Vagina (tissue), 2 donors: Measurements from ENCODE around the gene DNAI7. TPM values are rescaled to one million over a fixed set of nuclear protein-coding genes. Genes with fewer than 3 reads are reported as not detected.

Experiments
- DNase-seq, 2 donors: peaks; one replicate each; pipeline ENCODE4 v3.0.0-alpha.2; 2017; ENCODE audit errors: extremely low spot score in 2 of 2
- H3K27ac ChIP-seq: fragments of 200-600 bp; sonication (generic); one replicate; pipeline ENCODE4 v1.5.1; 2019
- H3K27me3 ChIP-seq: fragments of 200-600 bp; sonication (generic); one replicate; pipeline ENCODE4 v1.5.1; 2019
- H3K36me3 ChIP-seq, 2 donors: fragments of 200-600 bp; sonication (generic); one replicate each; pipeline ENCODE4 v1.5.1; 2017 to 2019
- H3K4me1 ChIP-seq: fragments of 200-600 bp; sonication (generic); one replicate; pipeline ENCODE4 v1.5.1; 2019
- H3K4me3 ChIP-seq, 2 donors: fragments of 200-600 bp; sonication (generic); 1 replicate in 1 of 2; 2 replicates in 1 of 2; pipeline ENCODE4 v1.5.1; 2016 to 2019
- H3K9me3 ChIP-seq: fragments of 200-600 bp; sonication (generic); one replicate; pipeline ENCODE4 v1.5.1; 2019
- CTCF ChIP-seq, 3 experiments: fragments of 450-650 bp in 2 of 3; fragments of 200-600 bp in 1 of 3; sonication (generic) in 1 of 3; IDR thresholded peaks; one replicate each; pipeline ENCODE4 v1.5.1; 2017 to 2019; ENCODE audit warnings: antibody characterized with exemption in 3 of 3, mild to moderate bottlenecking in 2 of 3, moderate library complexity in 2 of 3
- POLR2A ChIP-seq, 2 donors: fragments of 450-650 bp; IDR thresholded peaks; one replicate each; pipeline ENCODE4 v1.6.1; 2017; ENCODE audit warnings: antibody characterized with exemption in 2 of 2, mild to moderate bottlenecking in 2 of 2, moderate library complexity in 2 of 2
- POLR2AphosphoS5 ChIP-seq, 2 donors: sonication (generic); formaldehyde crosslinking; IDR thresholded peaks; one replicate each; pipeline ENCODE4 v1.9.0; 2017; ENCODE audit warnings: antibody characterized with exemption in 2 of 2, mild to moderate bottlenecking in 2 of 2, low read depth in 1 of 2; ENCODE audit not compliant: insufficient read depth in 1 of 2
- intact Hi-C: fragments of 100-400 bp; cut with DNase I; formaldehyde crosslinking; loops from one replicate; pipeline ENCODE4 v1.15.1; 2023
- total RNA-seq: library from RNA; depleted of rRNA; stranded (reverse); fragments of >200 nt; gene quantifications from one replicate; pipeline ENCODE4 v1.2.3, GENCODE V29; 2016

DNAI7 gene
- total RNA-seq, 1 donor from 2014 or later: 3.4 TPM

DNA sequence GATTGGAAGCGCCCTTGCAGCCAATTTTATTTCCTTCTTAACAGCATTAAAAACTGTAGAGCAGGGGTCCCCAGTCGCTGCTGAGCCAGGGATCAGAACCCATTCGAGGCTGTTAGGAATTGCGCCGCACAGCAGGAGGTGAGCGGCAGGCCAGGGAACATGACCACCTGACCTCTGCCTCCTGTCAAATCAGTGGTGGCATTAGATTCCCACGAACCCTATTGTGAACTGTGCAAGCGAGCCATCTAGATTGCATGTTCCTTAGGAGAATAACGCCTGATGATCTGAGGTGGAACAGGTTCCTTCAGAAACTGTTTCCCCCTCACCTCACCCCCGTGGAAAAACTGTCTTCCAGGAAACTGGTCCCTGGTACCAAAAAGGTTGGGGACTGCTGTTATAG, 107.4 kb downstream of the DNAI7 start:
- Histone ChIP-seq H3K36me3 (no peaks in the 10 kb centered on the region), H3K27me3 (no peaks in the 10 kb centered on the region), H3K9me3 (no peaks in the 10 kb centered on the region), H3K4me3 (no peak overlapping the region), H3K4me1 (no peaks in the 10 kb centered on the region), H3K27ac (no peak overlapping the region)
- no peak for DNase-seq
- no peak for TF ChIP-seq POLR2AphosphoS5 (IDR thresholded peaks at IDR 0.05; ENCODE audit: insufficient read depth in 1 of 2, low read depth in 1 of 2)
- no peak for TF ChIP-seq CTCF (IDR thresholded peaks at IDR 0.05)
- no peak for TF ChIP-seq POLR2A (IDR thresholded peaks at IDR 0.05)
- intact Hi-C loops: no loop called here

DNA sequence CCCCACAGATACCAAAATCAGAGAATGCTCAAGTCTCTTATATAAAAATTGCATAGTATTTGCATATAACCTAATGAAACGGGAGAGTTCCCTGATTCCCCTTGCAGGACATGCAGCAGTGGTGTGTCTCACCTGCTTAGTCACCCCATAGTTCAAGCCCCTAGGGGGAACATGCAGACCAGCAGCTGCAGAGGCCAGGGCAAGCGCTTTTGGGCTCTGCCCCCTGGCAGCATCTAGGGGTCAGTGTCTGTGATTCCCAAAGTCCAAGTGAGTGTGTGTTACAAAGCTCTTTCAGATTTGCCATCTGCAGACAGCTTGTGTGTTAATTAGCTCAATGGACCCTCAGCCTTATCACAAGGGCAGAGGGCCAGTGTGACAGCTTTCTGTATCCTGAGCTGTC, 110.1 kb downstream of the DNAI7 start:
- H3K27me3 ChIP-seq: no peaks in the 10 kb centered on the region
- no peak overlapping the region for H3K27ac ChIP-seq
- no peak for DNase-seq
- no peaks in the 10 kb centered on the region for H3K9me3 ChIP-seq
- TF ChIP-seq CTCF (IDR thresholded peaks at IDR 0.05) (no peak), POLR2A (IDR thresholded peaks at IDR 0.05) (no peak), POLR2AphosphoS5 (IDR thresholded peaks at IDR 0.05; ENCODE audit: insufficient read depth in 1 of 2, low read depth in 1 of 2) (no peak)
- no peaks in the 10 kb centered on the region for H3K36me3 ChIP-seq
- H3K4me1 ChIP-seq: no peaks in the 10 kb centered on the region
- intact Hi-C loops: no loop called here
- no peak overlapping the region for H3K4me3 ChIP-seq

- H3K36me3 ChIP-seq: no peaks in the 10 kb centered on the region
- TF ChIP-seq CTCF (IDR thresholded peaks at IDR 0.05): no peak
- no peaks in the 10 kb centered on the region for H3K4me1 ChIP-seq
- DNase-seq: no peak
- no peaks in the 10 kb centered on the region for H3K9me3 ChIP-seq
- H3K27ac ChIP-seq: no peak overlapping the region
- no peaks in the 10 kb centered on the region for H3K27me3 ChIP-seq
- intact Hi-C loops: no loop called here
- H3K4me3 ChIP-seq: no peak overlapping the region
Measured at GRCh38 chr12:25083211-25083610, 111.7 kb downstream of the DNAI7 start.

GRCh38 chr12:25082628-25083027, 112.3 kb downstream of the DNAI7 start:
- intact Hi-C loops: no loop called here
- Histone ChIP-seq H3K9me3 (no peaks in the 10 kb centered on the region), H3K4me3 (no peak overlapping the region), H3K27me3 (no peaks in the 10 kb centered on the region), H3K36me3 (no peaks in the 10 kb centered on the region), H3K4me1 (no peaks in the 10 kb centered on the region), H3K27ac (no peak overlapping the region)
- TF ChIP-seq POLR2A (IDR thresholded peaks at IDR 0.05) (no peak), POLR2AphosphoS5 (IDR thresholded peaks at IDR 0.05; ENCODE audit: insufficient read depth in 1 of 2, low read depth in 1 of 2) (no peak), CTCF (IDR thresholded peaks at IDR 0.05) (no peak)
- no peak for DNase-seq

DNA sequence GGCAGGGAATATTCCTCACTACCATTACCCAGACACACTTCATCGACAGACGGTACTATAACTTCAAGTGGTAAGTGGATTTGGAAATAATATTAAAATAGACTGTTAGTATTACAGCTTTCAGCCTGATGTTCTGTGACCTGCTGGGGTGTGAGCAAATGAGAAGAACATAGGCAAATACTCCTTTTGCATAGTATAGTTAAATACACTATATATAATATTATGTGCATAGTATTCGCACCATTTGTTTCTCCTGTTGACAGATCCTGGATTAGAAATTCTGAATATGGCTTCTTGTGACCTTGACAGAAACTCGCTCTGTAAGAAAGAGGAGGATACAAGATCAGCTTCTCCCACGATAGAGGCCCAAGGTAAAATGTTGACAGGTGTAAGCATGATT, 115.6 kb downstream of the DNAI7 start:
- no peaks in the 10 kb centered on the region for H3K9me3 ChIP-seq
- no peak for DNase-seq
- TF ChIP-seq POLR2A (IDR thresholded peaks at IDR 0.05) (no peak), POLR2AphosphoS5 (IDR thresholded peaks at IDR 0.05; ENCODE audit: insufficient read depth in 1 of 2, low read depth in 1 of 2) (no peak), CTCF (IDR thresholded peaks at IDR 0.05) (no peak)
- no peak overlapping the region for H3K27ac ChIP-seq
- H3K27me3 ChIP-seq: no peaks in the 10 kb centered on the region
- H3K36me3 ChIP-seq: no peaks in the 10 kb centered on the region
- intact Hi-C loops: no loop called here
- no peak overlapping the region for H3K4me3 ChIP-seq
- no peaks in the 10 kb centered on the region for H3K4me1 ChIP-seq
